DND-41 (cell line): ENCODE measurements around the gene PBRM1.

Source experiments
- ATAC-seq: fragments of 200-7000 bp; cut with Tn5 transposase; 3 replicates; pipeline ENCODE4 v1.9.1; 2021; ENCODE audit warnings: low read depth; ENCODE audit not compliant: insufficient read depth
- DNase-seq: peaks from one replicate; pipeline ENCODE4 v3.0.0-alpha.2; 2020
- H2AFZ ChIP-seq: 2 replicates; pipeline ENCODE4 v1.6.0; 2012; ENCODE audit warnings: low read depth, low read length
- H3K27ac ChIP-seq: 2 replicates; pipeline ENCODE4 v1.5.1; 2012; ENCODE audit warnings: low read length, inconsistent platforms
- H3K27me3 ChIP-seq: fragments of 200-600 bp; sonication (generic); 2 replicates; pipeline ENCODE4 v1.6.0; 2012; ENCODE audit warnings: low read length, mild to moderate bottlenecking, inconsistent platforms; ENCODE audit not compliant: insufficient read depth, poor library complexity
- H3K36me3 ChIP-seq: 2 replicates; pipeline ENCODE4 v1.5.1; 2012; ENCODE audit warnings: low read length, inconsistent platforms; ENCODE audit not compliant: insufficient read depth
- H3K4me1 ChIP-seq: 2 replicates; pipeline ENCODE4 v1.5.1; 2012; ENCODE audit warnings: mild to moderate bottlenecking, low read length; ENCODE audit not compliant: insufficient read depth
- H3K4me2 ChIP-seq: 2 replicates; pipeline ENCODE4 v1.6.0; 2012; ENCODE audit warnings: mild to moderate bottlenecking, moderate library complexity, low read length, inconsistent platforms; ENCODE audit not compliant: insufficient read depth
- H3K4me3 ChIP-seq, 2 experiments: fragments of 200-600 bp in 1 of 2; shearing (Covaris generic) in 1 of 2; 2 replicates each; pipeline ENCODE4 v1.5.1; 2012 to 2016; ENCODE audit warnings: inconsistent platforms in 2 of 2, low read length in 2 of 2, mild to moderate bottlenecking in 2 of 2, low read depth in 1 of 2, moderate library complexity in 1 of 2
- H3K79me2 ChIP-seq: 2 replicates; pipeline ENCODE4 v1.6.0; 2012; ENCODE audit warnings: low read length, inconsistent platforms; ENCODE audit not compliant: insufficient read depth
- H3K9ac ChIP-seq: 2 replicates; pipeline ENCODE4 v1.6.0; 2012; ENCODE audit warnings: low read depth, mild to moderate bottlenecking, inconsistent platforms, low read length, moderate library complexity
- H3K9me3 ChIP-seq: 2 replicates; pipeline ENCODE4 v1.5.1; 2012; ENCODE audit warnings: low read length, moderate library complexity, mild to moderate bottlenecking, inconsistent platforms; ENCODE audit not compliant: insufficient read depth, severe bottlenecking
- H4K20me1 ChIP-seq: 2 replicates; pipeline ENCODE4 v1.6.0; 2012; ENCODE audit warnings: low read length; ENCODE audit not compliant: insufficient read depth
- CTCF ChIP-seq: IDR thresholded peaks from 2 replicates; pipeline ENCODE4 v1.5.1; 2012; ENCODE audit warnings: borderline replicate concordance, low read length, moderate library complexity, mild to moderate bottlenecking; ENCODE audit not compliant: poor library complexity, severe bottlenecking; ENCODE audit errors: extremely low read depth
- EZH2 ChIP-seq: IDR thresholded peaks from 3 replicates; pipeline ENCODE4 v1.6.1; 2012; ENCODE audit warnings: borderline replicate concordance, low read depth, mild to moderate bottlenecking, moderate library complexity, low read length, inconsistent platforms; ENCODE audit not compliant: severe bottlenecking

PBRM1 gene

GRCh38 chr3:52513281-52513680, 172.4 kb downstream of the PBRM1 start:
- Histone ChIP-seq H3K4me1 (no peaks in the 10 kb centered on the region), H3K4me3 (no peak overlapping the region), H2AFZ (no peak overlapping the region), H3K4me2 (no peak overlapping the region), H4K20me1 (peaks cover 9% of the 10 kb centered on the region; the same call in 1 of the 2 replicates), H3K36me3 (no peaks in the 10 kb centered on the region), H3K9ac (no peak overlapping the region), H3K27ac (no peak overlapping the region), H3K9me3 (no peaks in the 10 kb centered on the region), H3K79me2 (no peaks in the 10 kb centered on the region), H3K27me3 (peaks cover 6% of the 10 kb centered on the region)
- no peak for DNase-seq
- TF ChIP-seq EZH2 (no peak), CTCF (no peak)
- ATAC-seq, result no peak

- H3K9me3 ChIP-seq, result no peaks in the 10 kb centered on the region
- H2AFZ ChIP-seq, result no peak overlapping the region
- DNase-seq, result no peak
- H3K4me3 ChIP-seq, result no peak overlapping the region
- peaks cover 9% of the 10 kb centered on the region; the same call in 1 of the 2 replicates for H4K20me1 ChIP-seq
- H3K4me1 ChIP-seq, result no peaks in the 10 kb centered on the region
- H3K27me3 ChIP-seq, result peaks cover 6% of the 10 kb centered on the region
- TF ChIP-seq CTCF (no peak), EZH2 (no peak)
- no peak overlapping the region for H3K27ac ChIP-seq
- no peak for ATAC-seq
- no peak overlapping the region for H3K9ac ChIP-seq
- no peaks in the 10 kb centered on the region for H3K79me2 ChIP-seq
- H3K36me3 ChIP-seq, result no peaks in the 10 kb centered on the region
- no peak overlapping the region for H3K4me2 ChIP-seq
Observed at GRCh38 chr3:52512727-52513126, 173.0 kb downstream of the PBRM1 start.

- DNase-seq (no peak), ATAC-seq (no peak)
- Histone ChIP-seq H3K4me1 (no peaks in the 10 kb centered on the region), H2AFZ (no peak overlapping the region), H3K36me3 (no peaks in the 10 kb centered on the region), H3K9ac (no peak overlapping the region), H3K9me3 (no peaks in the 10 kb centered on the region), H3K4me3 (no peak overlapping the region), H4K20me1 (peaks cover 9% of the 10 kb centered on the region; the same call in 1 of the 2 replicates), H3K4me2 (no peak overlapping the region), H3K27ac (no peak overlapping the region), H3K79me2 (no peaks in the 10 kb centered on the region), H3K27me3 (peaks cover 6% of the 10 kb centered on the region)
- TF ChIP-seq EZH2 (no peak), CTCF (no peak)
Observed at GRCh38 chr3:52512105-52512504, 173.6 kb downstream of the PBRM1 start.

GRCh38 chr3:52511509-52511908, 174.2 kb downstream of the PBRM1 start:
- Histone ChIP-seq H3K4me2 (no peak overlapping the region), H3K36me3 (no peaks in the 10 kb centered on the region), H2AFZ (no peak overlapping the region), H3K9ac (no peak overlapping the region), H4K20me1 (peaks cover 9% of the 10 kb centered on the region; the same call in 1 of the 2 replicates), H3K4me3 (no peak overlapping the region), H3K4me1 (no peaks in the 10 kb centered on the region), H3K9me3 (no peaks in the 10 kb centered on the region), H3K27me3 (peaks cover 6% of the 10 kb centered on the region), H3K79me2 (no peaks in the 10 kb centered on the region), H3K27ac (no peak overlapping the region)
- DNase-seq, result no peak
- no peak for ATAC-seq
- TF ChIP-seq CTCF (no peak), EZH2 (no peak)
